Ramos (cell line): ENCODE results near the gene PACS2.
"Not testable (repeated sequence)": the region's sequence is repeated elsewhere in the genome, so short reads cannot be mapped to it uniquely, and the experiment has no call there.

Experiments
- in situ Hi-C: fragments of 300-500 bp; cut with MboI; formaldehyde crosslinking; loops from one replicate; pipeline ENCODE4 v1.14.3; 2022; ENCODE audit warnings: low sequenced_read_pairs; ENCODE audit not compliant: unreplicated experiment

The PACS2 gene

GRCh38 chr14:105287249-105288102, 27.1 kb upstream of the PACS2 start:
- in situ Hi-C loops = no loop called here

GRCh38 chr14:105288936-105289335, 25.6 kb upstream of the PACS2 start:
- in situ Hi-C loops = not testable (repeated sequence)

DNA sequence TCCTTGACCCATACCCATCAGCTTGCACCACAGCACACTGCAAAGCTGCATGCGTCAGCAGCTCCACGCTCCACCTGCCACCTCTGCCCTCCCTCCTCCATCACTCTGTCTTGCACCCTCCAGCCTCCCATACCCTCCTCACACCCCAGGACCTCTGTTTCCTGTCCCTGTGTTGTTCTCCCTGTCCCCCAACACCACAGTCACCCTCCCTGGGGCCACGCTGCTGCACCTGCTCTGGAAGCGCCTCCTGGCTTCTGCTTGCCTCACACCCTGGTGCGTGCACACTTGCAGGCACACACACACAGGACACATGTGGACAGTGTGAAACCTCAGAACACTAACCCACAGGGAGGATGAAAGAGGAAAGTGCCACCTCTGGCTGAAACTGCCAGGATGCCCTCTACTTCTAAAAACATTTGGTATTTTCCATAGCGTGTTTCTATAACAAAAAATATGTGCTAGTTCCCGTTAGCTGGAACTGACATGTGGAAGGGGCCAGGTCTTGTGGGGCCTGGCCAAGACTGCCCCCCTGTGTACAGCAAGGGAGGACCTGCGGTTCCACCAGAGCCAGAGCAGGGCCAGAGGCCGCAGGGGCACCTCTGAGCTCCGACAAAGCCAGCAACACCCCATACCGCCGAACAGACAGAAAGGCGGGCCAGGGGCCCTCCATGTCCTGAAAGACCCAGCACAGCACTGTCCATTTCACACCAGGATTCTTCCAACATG, 23.8 kb upstream of the PACS2 start:
- in situ Hi-C loops = no loop called here

DNA sequence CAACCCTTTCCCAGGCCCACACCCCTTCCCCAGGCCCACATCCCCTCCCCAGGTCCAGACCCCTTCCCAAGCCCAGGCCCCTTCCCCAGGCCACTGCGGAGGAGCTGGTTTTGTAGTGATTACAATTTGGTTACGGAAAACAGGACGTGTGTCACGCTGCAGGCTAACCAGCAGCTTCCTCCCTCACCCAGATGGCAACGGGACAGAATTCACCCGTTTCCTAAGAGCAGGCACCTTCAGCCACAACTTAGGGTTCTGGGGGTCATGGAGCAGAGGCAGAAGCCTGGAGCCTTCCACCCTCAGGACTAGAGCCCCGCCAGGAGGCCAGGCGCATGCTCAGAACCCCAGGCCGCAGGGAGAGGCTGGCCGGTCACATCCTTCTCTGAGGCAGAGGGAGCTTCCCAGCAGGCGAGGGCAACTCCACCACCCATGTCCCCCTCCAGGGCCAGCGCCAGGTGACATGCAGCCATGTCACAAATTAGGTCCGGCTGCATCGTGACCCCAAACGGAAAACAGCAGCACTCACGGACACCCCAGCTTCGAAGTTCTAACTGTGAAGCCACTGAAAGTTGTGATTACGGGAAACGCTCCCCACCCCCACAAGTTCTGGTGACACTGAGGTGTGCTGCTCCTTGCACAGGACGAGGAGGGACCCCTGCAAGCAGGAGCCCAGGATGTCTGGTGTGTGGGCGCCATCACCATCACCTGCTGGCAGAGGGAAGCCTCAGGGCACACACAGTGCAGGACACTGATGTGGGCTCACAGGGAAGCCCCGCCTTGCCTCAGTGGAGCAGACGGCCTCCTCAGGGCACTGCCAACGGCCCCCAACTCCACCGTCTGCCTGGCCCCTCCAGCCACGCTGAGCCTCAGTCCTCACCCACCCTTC, 21.5 kb upstream of the PACS2 start:
- in situ Hi-C loops = no loop called here

DNA sequence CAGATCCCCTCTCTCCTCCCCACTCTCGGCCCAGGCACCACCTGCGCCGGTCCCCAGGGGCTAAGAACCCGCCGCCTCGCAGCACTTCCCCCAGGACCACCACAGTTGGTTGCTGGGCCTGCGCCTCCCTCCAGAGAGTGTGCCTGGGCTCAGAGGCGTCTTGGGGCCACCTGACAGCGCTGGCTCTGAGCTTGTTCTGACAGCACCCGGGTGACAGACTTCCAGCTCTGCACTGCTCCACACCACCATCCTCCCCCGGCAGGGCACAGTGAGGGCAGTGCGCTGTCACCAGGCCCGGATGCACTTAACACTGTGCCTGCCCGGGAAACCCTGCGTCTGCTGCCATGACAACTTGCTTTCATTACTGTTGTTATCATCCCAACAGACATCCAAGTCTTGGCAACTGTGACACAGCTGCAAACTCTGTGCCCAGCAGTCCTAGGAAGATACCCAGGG, 20.4 kb upstream of the PACS2 start:
- in situ Hi-C loops = no loop called here

- in situ Hi-C loops = not testable (repeated sequence)
Measured at GRCh38 chr14:105297311-105297710, 17.2 kb upstream of the PACS2 start.

- in situ Hi-C loops = no loop called here
Measured at GRCh38 chr14:105299654-105300541, 14.7 kb upstream of the PACS2 start.

- in situ Hi-C loops = no loop called here
Measured at GRCh38 chr14:105300542-105301102, 13.9 kb upstream of the PACS2 start, which contains the start of gene BRF1. TSS of gene BRF1 (minus strand) at chr14:105301001. CDS start at chr14:105300629, 372 bp downstream.

DNA sequence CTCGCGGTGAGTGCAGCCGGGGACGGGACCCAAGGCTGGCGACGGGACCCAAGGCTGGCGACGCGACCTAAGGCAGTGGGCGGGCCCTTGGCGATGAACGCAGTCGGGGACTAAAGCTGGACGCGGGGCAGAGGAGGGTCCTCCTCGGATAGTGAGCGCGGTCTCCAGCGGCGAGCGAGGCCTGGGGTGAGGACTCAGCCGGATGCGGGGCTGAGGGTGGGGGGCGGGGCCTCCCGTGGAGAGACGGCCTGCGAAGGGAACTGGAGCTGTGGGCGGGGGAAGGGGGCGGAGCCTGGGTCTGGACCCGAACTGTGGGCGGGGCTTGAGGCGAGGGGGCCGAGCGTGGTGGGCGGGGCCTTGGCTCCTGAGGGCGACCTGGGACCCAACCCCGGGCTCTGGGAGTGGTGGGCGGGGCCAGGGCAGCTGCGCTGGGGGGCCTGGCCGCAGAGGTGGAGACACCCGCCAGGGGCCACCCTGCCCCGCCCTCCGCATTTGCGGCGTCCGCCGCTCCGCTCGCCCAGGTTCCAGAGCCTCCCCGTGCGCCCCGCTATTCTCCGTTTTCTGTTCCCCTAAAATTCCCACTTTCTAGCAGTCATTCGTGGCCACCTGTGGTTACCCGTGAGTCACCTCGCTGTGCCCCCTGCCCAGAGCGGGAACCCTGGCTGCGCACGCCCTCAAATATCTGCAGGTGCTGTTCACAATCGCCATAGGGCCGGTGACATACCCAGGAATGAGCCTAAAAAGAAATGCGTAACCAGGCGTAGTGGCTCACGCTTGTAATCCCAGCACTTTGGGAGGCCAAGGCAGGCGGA, 13.2 kb upstream of the PACS2 start:
- in situ Hi-C loops = no loop called here

DNA sequence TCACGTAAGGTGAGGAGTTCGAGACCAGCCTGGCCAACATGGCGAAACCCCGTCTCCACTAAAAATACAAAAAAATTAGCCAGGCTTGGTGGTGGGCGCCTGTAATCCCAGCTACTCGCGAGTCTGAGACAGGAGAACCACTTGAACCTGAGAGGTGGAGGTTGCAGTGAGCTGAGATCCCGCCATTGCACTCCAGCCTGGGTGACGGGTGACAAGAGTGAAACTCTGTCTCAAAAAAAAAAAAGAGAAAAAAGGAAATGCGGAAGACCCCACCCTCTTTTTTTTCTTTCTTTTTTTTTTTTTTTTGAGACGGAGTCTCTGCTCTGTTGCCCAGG, 12.7 kb upstream of the PACS2 start:
- in situ Hi-C loops = not testable (repeated sequence)

DNA sequence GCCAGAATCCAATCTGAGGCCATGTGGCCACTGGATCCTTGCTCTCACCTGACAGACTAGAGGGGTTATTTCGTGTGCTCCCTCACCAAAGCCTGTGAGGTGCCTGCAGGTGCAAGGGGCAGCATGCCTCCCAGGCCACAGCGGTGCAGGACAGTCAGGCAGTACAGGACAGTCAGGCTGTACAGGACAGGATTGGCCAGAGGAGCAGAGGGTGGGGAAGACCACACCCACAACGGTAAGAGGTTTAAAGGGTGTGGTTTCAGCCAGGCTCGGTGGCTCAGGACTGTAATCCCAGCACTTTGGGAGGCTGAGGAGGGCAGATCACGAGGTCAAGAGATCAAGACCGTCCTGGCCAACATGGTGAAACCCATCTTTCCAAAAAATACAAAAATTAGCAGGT, 10.6 kb upstream of the PACS2 start:
- in situ Hi-C loops = no loop called here

DNA sequence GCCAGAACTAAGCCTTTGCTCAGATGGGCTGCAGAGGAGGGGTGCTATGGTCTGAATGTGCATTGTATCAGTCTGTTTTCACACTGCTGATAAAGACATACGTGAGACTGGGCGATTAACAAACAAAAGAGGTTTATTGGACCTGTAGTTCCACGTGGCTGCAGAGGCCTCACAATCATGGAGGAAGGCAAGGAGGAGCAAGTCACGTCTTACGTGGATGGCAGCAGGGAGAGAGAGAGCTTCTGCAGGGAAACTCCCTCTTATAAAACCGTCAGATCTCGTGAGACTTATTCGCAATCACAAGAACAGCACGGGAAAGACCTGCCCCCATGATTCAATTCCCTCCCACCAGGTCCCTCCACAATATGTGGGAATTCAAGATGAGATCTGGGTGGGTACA, 10.0 kb upstream of the PACS2 start:
- in situ Hi-C loops = no loop called here

- in situ Hi-C loops = no loop called here
Measured at GRCh38 chr14:105305345-105305744, 9.2 kb upstream of the PACS2 start.

GRCh38 chr14:105305791-105306190, 8.8 kb upstream of the PACS2 start:
- in situ Hi-C loops = no loop called here

DNA sequence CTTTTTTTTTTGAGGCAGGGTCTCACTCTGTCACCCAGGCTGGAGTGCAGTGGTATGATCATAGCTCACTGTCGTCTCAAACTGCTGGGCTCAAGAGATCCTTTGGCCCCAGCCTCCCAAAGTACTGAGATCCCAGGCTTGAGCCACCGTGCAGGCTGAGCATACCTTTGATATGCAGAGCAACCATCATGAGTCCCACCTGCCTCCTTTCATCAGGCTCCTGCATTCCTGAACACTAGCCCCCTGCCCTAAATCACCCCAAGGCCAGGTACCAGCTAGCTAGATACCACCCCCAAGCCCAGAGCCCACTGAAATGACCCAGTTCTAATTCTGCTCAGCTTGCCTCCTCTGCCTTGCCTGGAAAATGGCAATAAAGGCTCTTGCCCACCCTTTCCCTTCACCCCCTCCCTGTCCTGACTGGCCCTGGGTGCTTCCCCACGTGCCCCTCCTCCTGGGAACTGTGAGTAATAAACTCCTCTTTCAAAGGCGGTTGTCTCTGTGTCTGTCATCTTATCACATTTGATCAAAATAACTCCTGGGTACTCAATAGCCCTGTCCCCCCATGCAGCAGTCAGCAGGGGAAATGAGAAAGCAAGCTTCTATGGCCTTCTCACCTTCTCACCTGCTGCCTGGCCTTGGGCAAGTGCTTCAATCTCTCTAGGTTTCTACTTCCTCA, 7.4 kb upstream of the PACS2 start:
- in situ Hi-C loops = no loop called here

GRCh38 chr14:105309371-105309770, 5.2 kb upstream of the PACS2 start:
- in situ Hi-C loops = no loop called here

- in situ Hi-C loops = no loop called here
Measured at GRCh38 chr14:105311838-105312237, 2.7 kb upstream of the PACS2 start.

- in situ Hi-C loops = no loop called here
Measured at GRCh38 chr14:105312973-105313372, 1.6 kb upstream of the PACS2 start.
